Vagina (tissue), 2 donors: ENCODE measurements around the gene LMNA.

Experiments
- CTCF ChIP-seq, 3 experiments: fragments of 450-650 bp in 2 of 3; fragments of 200-600 bp in 1 of 3; sonication (generic) in 1 of 3; IDR thresholded peaks; one replicate each; pipeline ENCODE4 v1.5.1; 2017 to 2019; ENCODE audit warnings: antibody characterized with exemption in 3 of 3, mild to moderate bottlenecking in 2 of 3, moderate library complexity in 2 of 3
- POLR2AphosphoS5 ChIP-seq, 2 donors: sonication (generic); formaldehyde crosslinking; IDR thresholded peaks; one replicate each; pipeline ENCODE4 v1.9.0; 2017; ENCODE audit warnings: antibody characterized with exemption in 2 of 2, mild to moderate bottlenecking in 2 of 2, low read depth in 1 of 2; ENCODE audit not compliant: insufficient read depth in 1 of 2

GRCh38 chr1:156108057-156108456 lies 6.5 kb upstream of the LMNA start:
- TF ChIP-seq CTCF (IDR thresholded peaks at IDR 0.05) (no peak), POLR2AphosphoS5 (IDR thresholded peaks at IDR 0.05; ENCODE audit: insufficient read depth in 1 of 2, low read depth in 1 of 2) (no peak)
